Activated naive CD4-positive, alpha-beta T cell treated with anti-CD3 and anti-CD28 coated beads, Interleukin-2, amount 10 ng/mL, durations not matched to agents 7 days and 5 days (primary cell): Measurements from ENCODE around the gene JMJD8.
A peak's percentile ranks its signal among the peaks of the same experiment; 100 is the strongest.

Source experiments
- CTCF ChIA-PET: fragments of 350-600 bp; sonication (Branson Sonifier 250); formaldehyde crosslinking; loops from one replicate; lab custom pipeline; 2021; ENCODE audit warnings: antibody characterized with exemption; lab: Charles Lee
- DNase-seq: peaks from one replicate; pipeline ENCODE4 v3.0.0-alpha.2; 2020
- H3K27ac Mint-ChIP-seq: one replicate; pipeline ENCODE4 v1.8.0; 2021; ENCODE audit warnings: mild to moderate bottlenecking, moderate library complexity, mixed read lengths
- H3K27me3 Mint-ChIP-seq: one replicate; pipeline ENCODE4 v1.8.0; 2021; ENCODE audit warnings: mild to moderate bottlenecking, mixed read lengths
- H3K36me3 Mint-ChIP-seq: one replicate; pipeline ENCODE4 v1.8.0; 2021; ENCODE audit warnings: mixed read lengths
- H3K4me1 Mint-ChIP-seq: one replicate; pipeline ENCODE4 v1.8.0; 2021; ENCODE audit warnings: mixed read lengths
- H3K4me3 Mint-ChIP-seq: one replicate; pipeline ENCODE4 v1.8.0; 2021; ENCODE audit warnings: mild to moderate bottlenecking, moderate library complexity, mixed read lengths
- H3K9me3 Mint-ChIP-seq: one replicate; pipeline ENCODE4 v1.8.0; 2021; ENCODE audit warnings: mixed read lengths

Gene JMJD8

DNA sequence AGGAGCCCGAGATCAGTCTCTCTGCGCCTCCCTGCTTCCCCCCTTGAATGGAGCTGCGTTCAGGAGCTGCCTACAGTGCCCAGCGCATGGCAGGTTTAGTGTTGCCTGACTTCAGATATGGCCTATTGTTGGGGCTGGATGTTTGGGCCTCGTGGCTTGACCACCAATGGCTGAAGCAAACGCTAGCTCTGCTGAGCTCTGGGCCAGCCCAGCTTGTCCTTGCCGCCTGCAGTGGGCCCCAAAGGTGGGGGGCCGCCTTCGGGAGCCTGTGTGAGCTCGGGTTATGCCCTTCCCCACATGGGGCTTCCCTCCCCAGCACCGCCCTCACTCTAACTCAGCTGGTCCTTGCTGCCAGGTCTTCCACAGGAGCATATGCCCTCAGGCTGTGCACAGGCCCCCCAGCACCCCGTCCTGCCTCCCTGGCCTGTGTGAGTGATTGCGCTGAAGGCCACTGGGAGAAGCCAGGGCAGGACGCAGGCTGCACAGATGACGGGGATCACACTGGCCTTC lies 46.0 kb downstream of the JMJD8 start:
- H3K27me3 Mint-ChIP-seq = peaks cover 7% of the 10 kb centered on the region
- H3K9me3 Mint-ChIP-seq = no peaks in the 10 kb centered on the region
- CTCF ChIA-PET = no interaction called here
- DNase-seq = no peak
- H3K4me1 Mint-ChIP-seq = peaks cover 16% of the 10 kb centered on the region
- H3K4me3 Mint-ChIP-seq = peak overlapping the region; percentile 31
- H3K27ac Mint-ChIP-seq = no peak overlapping the region
- H3K36me3 Mint-ChIP-seq = peaks cover 3% of the 10 kb centered on the region

DNA sequence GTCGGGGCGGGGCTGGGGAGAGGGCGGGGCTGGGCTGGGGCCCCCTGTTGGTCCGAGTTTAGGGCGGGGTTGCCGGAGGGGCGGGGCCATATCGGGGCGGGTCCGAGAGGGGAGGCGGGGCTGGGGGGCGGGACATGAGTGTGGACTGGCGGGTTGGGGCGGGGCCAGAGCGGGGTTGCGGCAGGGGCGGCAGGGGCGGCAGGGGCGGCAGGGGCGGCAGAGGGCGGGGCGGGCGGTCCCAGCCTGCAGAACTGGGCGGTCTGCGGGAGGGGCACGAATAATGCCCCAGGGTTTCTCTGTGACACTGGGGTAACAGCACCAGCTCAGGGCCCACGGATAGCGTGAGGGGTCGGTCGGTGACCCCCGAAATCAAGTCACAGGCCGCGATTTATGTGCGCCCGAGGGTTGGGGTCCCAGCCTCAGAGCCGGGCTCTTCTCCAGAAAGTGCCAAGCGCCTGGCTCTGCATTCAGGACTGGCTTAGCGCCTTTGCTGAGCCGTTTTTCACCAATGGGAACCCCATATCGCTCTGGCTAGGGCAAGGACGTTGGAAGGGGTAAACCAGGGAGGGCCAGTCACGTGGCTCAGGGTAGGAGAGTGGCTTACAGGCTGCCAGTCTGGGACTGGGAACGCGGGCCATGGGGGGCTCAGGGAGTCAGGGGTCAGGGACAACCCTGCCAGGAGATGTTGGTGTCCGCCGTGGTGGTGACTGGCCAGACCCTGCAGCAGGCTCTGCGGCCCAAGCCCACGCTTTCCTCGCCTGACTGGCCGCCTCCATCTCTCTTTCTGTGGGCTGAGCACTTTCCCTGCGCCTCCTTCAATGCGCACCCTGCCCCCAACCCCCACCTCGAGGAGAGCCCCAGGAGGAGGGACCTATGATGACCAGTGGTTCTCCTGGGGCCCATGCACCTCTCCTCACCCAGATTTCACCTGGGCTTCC lies 46.8 kb downstream of the JMJD8 start:
- H3K27ac Mint-ChIP-seq = peak overlapping the region; percentile 99

DNA sequence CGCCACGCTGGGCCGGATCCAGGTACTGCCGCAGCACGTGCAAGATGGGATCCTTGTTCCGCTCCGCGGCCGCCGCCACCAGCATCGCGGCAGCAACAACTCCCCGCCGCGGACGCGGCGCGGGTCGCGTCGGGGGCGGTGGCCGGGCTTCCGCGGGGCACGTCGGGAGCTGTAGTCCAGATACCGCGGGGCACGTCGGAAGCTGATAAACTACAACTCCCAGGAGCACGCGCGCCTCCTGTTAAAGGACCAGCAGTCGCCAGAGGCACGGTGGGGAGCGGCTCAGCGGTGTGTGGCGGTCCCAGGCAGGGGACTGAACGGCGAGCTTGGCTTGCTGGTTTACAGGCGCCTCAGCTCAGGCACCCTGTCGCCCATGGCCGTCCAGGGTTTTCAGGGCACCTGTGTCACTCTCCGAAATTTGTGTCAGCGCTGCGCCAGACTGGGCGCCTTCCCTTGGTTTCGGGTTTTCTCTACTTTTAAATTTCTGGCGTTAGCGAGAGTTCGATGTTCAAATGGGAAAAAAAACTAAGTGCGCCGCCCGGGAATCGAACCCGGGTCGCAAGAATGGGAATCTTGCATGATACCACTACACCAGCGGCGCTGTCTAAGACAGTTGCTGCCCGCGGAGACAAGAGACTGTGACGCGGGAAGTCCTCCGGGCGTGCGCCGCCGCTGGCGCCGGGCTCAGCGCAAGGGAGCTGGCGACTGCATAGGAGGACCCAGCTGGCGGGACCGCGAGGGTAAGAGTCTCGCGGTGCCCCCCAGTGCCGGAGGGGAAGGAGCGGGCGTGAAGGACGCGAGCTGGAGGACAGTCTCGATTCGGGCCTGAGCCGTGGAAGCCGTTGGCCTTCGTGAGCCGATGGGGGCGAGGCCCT lies 47.7 kb downstream of the JMJD8 start, which contains the start of gene METTL26:
Gene METTL26, minus strand, starts transcription at position 100 of the 875 bp plus-strand sequence. Its CDS starts 15 bp downstream, at position 85.
- H3K4me3 Mint-ChIP-seq = peak within 1 kb of the TSS; percentile 94
- CTCF ChIA-PET = interaction anchor here (0.6 to 1.1 kb wide), 3 partner anchors 11 to 110 kb away, joined by 3 read pairs; no protein-coding TSS in a partner anchor
- H3K27me3 Mint-ChIP-seq = peaks cover 10% of the 10 kb centered on the region
- peak within 1 kb of the TSS; percentile 99 for H3K27ac Mint-ChIP-seq
- peaks cover 12% of the 10 kb centered on the region for H3K4me1 Mint-ChIP-seq
- DNase-seq = peak; percentile 96
- no peaks in the 10 kb centered on the region for H3K9me3 Mint-ChIP-seq
- peaks cover 3% of the 10 kb centered on the region for H3K36me3 Mint-ChIP-seq

More for the DNA sequence above, 46.8 kb downstream of the JMJD8 start:
- Mint-ChIP-seq H3K4me3 (peak overlapping the region; percentile 94), H3K36me3 (peaks cover 3% of the 10 kb centered on the region), H3K9me3 (no peaks in the 10 kb centered on the region), H3K4me1 (peaks cover 12% of the 10 kb centered on the region), H3K27me3 (peaks cover 7% of the 10 kb centered on the region)
- peak; percentile 92 for DNase-seq
- CTCF ChIA-PET = interaction anchor here (1.1 kb wide), 2 partner anchors 11 to 111 kb away, joined by 3 read pairs; no protein-coding TSS in a partner anchor

- CTCF ChIA-PET = interaction anchor here (0.6 to 1.1 kb wide), 2 partner anchors 12 to 13 kb away, joined by 3 read pairs; no protein-coding TSS in a partner anchor
- Mint-ChIP-seq H3K27me3 (peaks cover 10% of the 10 kb centered on the region), H3K4me1 (peaks cover 12% of the 10 kb centered on the region), H3K4me3 (peak overlapping the region; percentile 94), H3K27ac (peak overlapping the region; percentile 42), H3K9me3 (no peaks in the 10 kb centered on the region), H3K36me3 (peaks cover 3% of the 10 kb centered on the region)
- peak; percentile 43 for DNase-seq
These were observed 48.4 kb downstream of the JMJD8 start for GRCh38 chr16:635573-636205.

DNA sequence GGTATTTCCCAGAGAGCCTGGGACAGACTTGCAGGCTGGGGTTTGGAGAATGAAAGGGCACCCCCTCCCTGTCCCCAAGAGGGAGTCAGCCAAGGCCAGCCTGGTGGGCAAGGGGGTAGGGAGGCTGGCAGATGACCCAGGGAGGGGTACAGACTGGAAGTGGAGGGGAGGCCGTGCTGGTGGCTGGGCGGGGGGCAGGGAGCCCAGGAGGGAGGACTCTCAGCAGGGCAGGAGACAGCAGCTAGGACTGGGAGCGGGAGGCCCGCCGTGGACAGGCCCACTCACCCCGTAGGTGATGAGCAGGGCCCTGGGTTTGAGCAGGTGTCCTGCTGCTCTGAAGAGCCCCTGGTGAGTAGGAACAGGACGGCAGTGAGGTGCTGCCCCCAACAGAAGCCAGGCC lies 49.1 kb downstream of the JMJD8 start:
- no peaks in the 10 kb centered on the region for H3K9me3 Mint-ChIP-seq
- H3K36me3 Mint-ChIP-seq = peaks cover 3% of the 10 kb centered on the region
- H3K27ac Mint-ChIP-seq = no peak overlapping the region
- DNase-seq = no peak
- peak overlapping the region; percentile 71 for H3K4me3 Mint-ChIP-seq
- H3K4me1 Mint-ChIP-seq = peaks cover 12% of the 10 kb centered on the region
- CTCF ChIA-PET = no interaction called here
- peaks cover 10% of the 10 kb centered on the region for H3K27me3 Mint-ChIP-seq

- H3K36me3 Mint-ChIP-seq = peaks cover 3% of the 10 kb centered on the region
- H3K27me3 Mint-ChIP-seq = peaks cover 10% of the 10 kb centered on the region
- CTCF ChIA-PET = no interaction called here
- DNase-seq = no peak
- H3K9me3 Mint-ChIP-seq = no peaks in the 10 kb centered on the region
- H3K4me3 Mint-ChIP-seq = peak overlapping the region; percentile 56
- peaks cover 12% of the 10 kb centered on the region for H3K4me1 Mint-ChIP-seq
- H3K27ac Mint-ChIP-seq = no peak overlapping the region
These were observed 50.0 kb downstream of the JMJD8 start for GRCh38 chr16:634051-634670.

DNA sequence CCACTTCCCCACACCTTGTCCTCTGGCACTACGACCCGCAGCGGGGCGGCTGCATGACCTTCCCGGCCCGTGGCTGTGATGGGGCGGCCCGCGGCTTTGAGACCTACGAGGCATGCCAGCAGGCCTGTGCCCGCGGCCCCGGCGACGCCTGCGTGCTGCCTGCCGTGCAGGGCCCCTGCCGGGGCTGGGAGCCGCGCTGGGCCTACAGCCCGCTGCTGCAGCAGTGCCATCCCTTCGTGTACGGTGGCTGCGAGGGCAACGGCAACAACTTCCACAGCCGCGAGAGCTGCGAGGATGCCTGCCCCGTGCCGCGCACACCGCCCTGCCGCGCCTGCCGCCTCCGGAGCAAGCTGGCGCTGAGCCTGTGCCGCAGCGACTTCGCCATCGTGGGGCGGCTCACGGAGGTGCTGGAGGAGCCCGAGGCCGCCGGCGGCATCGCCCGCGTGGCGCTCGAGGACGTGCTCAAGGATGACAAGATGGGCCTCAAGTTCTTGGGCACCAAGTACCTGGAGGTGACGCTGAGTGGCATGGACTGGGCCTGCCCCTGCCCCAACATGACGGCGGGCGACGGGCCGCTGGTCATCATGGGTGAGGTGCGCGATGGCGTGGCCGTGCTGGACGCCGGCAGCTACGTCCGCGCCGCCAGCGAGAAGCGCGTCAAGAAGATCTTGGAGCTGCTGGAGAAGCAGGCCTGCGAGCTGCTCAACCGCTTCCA lies 50.6 kb downstream of the JMJD8 start:
- no peak for DNase-seq
- Mint-ChIP-seq H3K4me3 (no peak overlapping the region), H3K36me3 (peaks cover 6% of the 10 kb centered on the region), H3K9me3 (no peaks in the 10 kb centered on the region), H3K4me1 (peaks cover 12% of the 10 kb centered on the region), H3K27me3 (peaks cover 10% of the 10 kb centered on the region), H3K27ac (no peak overlapping the region)
- CTCF ChIA-PET = no interaction called here

DNA sequence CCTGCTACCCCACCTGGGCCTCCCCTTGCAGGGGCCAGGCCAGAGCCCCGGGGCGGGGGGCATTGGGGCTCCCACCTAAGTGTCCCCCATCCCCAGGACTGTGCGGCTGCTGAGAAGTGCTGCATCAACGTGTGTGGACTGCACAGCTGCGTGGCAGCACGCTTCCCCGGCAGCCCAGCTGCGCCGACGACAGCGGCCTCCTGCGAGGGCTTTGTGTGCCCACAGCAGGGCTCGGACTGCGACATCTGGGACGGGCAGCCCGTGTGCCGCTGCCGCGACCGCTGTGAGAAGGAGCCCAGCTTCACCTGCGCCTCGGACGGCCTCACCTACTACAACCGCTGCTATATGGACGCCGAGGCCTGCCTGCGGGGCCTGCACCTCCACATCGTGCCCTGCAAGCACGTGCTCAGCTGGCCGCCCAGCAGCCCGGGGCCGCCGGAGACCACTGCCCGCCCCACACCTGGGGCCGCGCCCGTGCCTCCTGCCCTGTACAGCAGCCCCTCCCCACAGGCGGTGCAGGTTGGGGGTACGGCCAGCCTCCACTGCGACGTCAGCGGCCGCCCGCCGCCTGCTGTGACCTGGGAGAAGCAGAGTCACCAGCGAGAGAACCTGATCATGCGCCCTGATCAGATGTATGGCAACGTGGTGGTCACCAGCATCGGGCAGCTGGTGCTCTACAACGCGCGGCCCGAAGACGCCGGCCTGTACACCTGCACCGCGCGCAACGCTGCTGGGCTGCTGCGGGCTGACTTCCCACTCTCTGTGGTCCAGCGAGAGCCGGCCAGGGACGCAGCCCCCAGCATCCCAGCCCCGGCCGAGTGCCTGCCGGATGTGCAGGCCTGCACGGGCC lies 51.4 kb downstream of the JMJD8 start:
- Mint-ChIP-seq H3K27ac (no peak overlapping the region), H3K9me3 (no peaks in the 10 kb centered on the region), H3K36me3 (peaks cover 6% of the 10 kb centered on the region), H3K4me1 (peaks cover 12% of the 10 kb centered on the region), H3K4me3 (no peak overlapping the region), H3K27me3 (peaks cover 10% of the 10 kb centered on the region)
- DNase-seq = no peak
- CTCF ChIA-PET = no interaction called here

DNA sequence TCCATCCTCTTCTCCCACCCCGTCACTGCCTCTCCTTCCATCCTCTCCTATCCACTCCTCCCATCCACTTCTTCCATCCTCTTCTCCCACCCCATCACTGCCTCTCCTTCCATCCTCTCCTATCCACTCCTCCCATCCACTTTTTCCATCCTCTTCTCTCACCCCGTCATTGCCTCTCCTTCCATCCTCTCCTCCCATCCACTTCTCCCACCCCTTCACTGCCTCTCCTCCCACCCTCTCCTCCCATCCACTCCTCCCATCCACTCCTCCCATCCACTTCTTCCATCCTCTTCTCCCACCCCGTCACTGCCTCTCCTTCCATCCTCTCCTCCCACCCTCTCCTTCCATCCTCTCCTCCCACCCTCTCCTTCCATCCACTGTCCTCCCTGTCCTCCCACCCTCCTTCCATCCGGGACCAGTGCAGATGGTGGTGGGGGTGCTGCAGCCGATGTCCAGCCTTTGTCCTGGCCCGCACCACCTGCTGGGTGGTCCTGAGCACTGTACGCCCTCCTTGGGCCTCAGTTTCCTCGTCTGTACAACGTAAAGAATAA lies 52.3 kb downstream of the JMJD8 start:
- no peak overlapping the region for H3K4me3 Mint-ChIP-seq
- peaks cover 12% of the 10 kb centered on the region for H3K4me1 Mint-ChIP-seq
- CTCF ChIA-PET = no interaction called here
- no peaks in the 10 kb centered on the region for H3K9me3 Mint-ChIP-seq
- DNase-seq = no peak
- H3K36me3 Mint-ChIP-seq = peaks cover 6% of the 10 kb centered on the region
- peaks cover 10% of the 10 kb centered on the region for H3K27me3 Mint-ChIP-seq
- H3K27ac Mint-ChIP-seq = no peak overlapping the region
